HG03060 (cell line): Measurements from ENCODE around the gene SEMA3C.

Experiments
- ATAC-seq: cut with Tn5 transposase; IDR thresholded peaks from one replicate; pipeline ENCODE4 v1.9.1; 2021; ENCODE audit warnings: low read depth, moderate number of reproducible peaks; ENCODE audit not compliant: unreplicated experiment

SEMA3C gene

GRCh38 chr7:80785276-80785675, 133.6 kb downstream of the SEMA3C start:
- no peak for ATAC-seq

- ATAC-seq: no peak
Measured at GRCh38 chr7:80783678-80784327, 135.0 kb downstream of the SEMA3C start.

GRCh38 chr7:80783186-80783677, 135.6 kb downstream of the SEMA3C start:
- ATAC-seq: no peak

GRCh38 chr7:80781561-80781979, 137.3 kb downstream of the SEMA3C start:
- no peak for ATAC-seq

GRCh38 chr7:80781146-80781545, 137.7 kb downstream of the SEMA3C start:
- ATAC-seq: no peak

- ATAC-seq: no peak
Measured at GRCh38 chr7:80779456-80779855, 139.4 kb downstream of the SEMA3C start.

- no peak for ATAC-seq
Measured at GRCh38 chr7:80775897-80776296, 143.0 kb downstream of the SEMA3C start.

GRCh38 chr7:80775482-80775881, 143.4 kb downstream of the SEMA3C start:
- no peak for ATAC-seq

- ATAC-seq: no peak
Measured at GRCh38 chr7:80774843-80775242, 144.0 kb downstream of the SEMA3C start.

- no peak for ATAC-seq
Measured at GRCh38 chr7:80773787-80774508, 144.9 kb downstream of the SEMA3C start.

GRCh38 chr7:80772347-80772993, 146.4 kb downstream of the SEMA3C start:
- ATAC-seq: no peak

- no peak for ATAC-seq
Measured at GRCh38 chr7:80771523-80771922, 147.3 kb downstream of the SEMA3C start.

- ATAC-seq: peak; percentile 91
Measured at GRCh38 chr7:80770675-80771081, 148.2 kb downstream of the SEMA3C start.

- no peak for ATAC-seq
Measured at GRCh38 chr7:80770061-80770460, 148.8 kb downstream of the SEMA3C start.

GRCh38 chr7:80768756-80769155, 150.1 kb downstream of the SEMA3C start:
- no peak for ATAC-seq

GRCh38 chr7:80767654-80768053, 151.2 kb downstream of the SEMA3C start:
- no peak for ATAC-seq

- ATAC-seq: no peak
Measured at GRCh38 chr7:80766724-80767123, 152.1 kb downstream of the SEMA3C start.

GRCh38 chr7:80764132-80764531, 154.7 kb downstream of the SEMA3C start:
- ATAC-seq: no peak

- ATAC-seq: no peak
Measured at GRCh38 chr7:80763704-80764103, 155.1 kb downstream of the SEMA3C start.

- no peak for ATAC-seq
Measured at GRCh38 chr7:80763289-80763688, 155.6 kb downstream of the SEMA3C start.

- ATAC-seq: no peak
Measured at GRCh38 chr7:80760292-80760691, 158.6 kb downstream of the SEMA3C start.
